Fibroblast of villous mesenchyme (primary cell): ENCODE data around the gene RPL13. TPM values are rescaled to one million over a fixed set of nuclear protein-coding genes. Genes with fewer than 3 reads are reported as not detected.

Source experiments
- DNase-seq: peaks from one replicate; pipeline ENCODE4 v3.0.0-alpha.2; 2010; ENCODE audit warnings: low read depth
- H3K4me3 ChIP-seq: 2 replicates; pipeline ENCODE4 v1.5.1; 2011; ENCODE audit warnings: low read depth, mild to moderate bottlenecking, low read length
- total RNA-seq: library from RNA; depleted of rRNA; stranded (reverse); fragments of >200 nt; gene quantifications from 2 replicates; pipeline ENCODE4 v1.2.3, GENCODE V29; 2012
- TF ChIP-seq, protein P1 (sequence below): IDR thresholded peaks from 2 replicates; pipeline ENCODE4 v1.5.1; 2012; ENCODE audit warnings: low read depth, mild to moderate bottlenecking, low read length; ENCODE audit not compliant: insufficient read depth

RPL13 gene
- total RNA-seq, 1 donor: 1,832 TPM

DNA sequence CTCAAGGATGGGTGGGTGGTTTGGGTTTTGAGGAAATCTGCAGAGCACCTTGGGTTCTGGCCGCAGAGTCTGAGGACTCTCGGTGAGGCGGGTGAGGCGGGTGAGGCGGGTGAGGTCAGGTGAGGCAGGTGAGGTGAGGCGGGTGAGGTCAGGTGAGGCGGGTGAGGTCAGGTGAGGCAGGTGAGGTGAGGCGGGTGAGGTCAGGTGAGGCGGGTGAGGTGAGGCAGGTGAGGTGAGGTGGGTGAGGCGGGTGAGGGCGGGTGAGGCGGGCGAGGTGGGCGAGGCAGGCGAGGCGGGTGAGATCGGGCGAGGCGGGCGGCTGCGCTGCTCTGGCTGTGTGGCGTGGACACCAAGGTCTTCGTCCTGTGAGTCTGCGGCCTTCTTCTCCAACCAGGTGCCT lies 24.1 kb upstream of the RPL13 start:
- DNase-seq: no peak
- TF ChIP-seq, protein P1, sequence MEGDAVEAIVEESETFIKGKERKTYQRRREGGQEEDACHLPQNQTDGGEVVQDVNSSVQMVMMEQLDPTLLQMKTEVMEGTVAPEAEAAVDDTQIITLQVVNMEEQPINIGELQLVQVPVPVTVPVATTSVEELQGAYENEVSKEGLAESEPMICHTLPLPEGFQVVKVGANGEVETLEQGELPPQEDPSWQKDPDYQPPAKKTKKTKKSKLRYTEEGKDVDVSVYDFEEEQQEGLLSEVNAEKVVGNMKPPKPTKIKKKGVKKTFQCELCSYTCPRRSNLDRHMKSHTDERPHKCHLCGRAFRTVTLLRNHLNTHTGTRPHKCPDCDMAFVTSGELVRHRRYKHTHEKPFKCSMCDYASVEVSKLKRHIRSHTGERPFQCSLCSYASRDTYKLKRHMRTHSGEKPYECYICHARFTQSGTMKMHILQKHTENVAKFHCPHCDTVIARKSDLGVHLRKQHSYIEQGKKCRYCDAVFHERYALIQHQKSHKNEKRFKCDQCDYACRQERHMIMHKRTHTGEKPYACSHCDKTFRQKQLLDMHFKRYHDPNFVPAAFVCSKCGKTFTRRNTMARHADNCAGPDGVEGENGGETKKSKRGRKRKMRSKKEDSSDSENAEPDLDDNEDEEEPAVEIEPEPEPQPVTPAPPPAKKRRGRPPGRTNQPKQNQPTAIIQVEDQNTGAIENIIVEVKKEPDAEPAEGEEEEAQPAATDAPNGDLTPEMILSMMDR: no peak

DNA sequence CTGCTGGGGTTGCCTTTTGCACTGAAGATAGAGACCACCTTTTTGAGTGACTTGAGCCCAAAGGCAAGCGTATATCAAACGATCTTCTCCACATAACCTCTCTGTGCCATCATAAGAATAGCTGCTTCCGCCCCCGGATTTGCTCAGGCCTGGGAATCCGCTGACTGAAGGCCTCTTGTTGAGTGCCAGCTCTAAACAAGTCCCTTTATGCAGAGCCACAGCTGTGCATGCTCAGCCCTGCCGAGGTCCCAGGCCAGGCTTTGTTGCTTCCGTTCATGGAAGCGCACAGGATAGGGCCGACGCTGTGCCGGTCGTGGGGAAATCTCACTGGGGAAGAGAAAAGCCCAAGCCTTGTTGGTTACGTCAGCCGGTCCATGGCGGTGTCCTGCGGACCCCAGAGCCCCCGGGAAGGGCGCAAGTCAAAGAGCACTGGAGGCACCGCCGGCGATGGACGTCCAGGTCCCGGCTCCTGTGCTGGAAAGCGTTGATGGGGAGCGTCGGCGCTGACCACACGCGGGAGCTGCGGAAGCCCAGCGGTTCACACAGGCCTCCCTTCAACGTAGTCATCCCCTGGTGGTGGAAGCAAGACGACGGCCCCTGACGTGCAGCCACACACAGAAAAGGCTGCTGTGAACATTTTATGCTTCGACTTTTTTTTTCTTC lies 23.5 kb upstream of the RPL13 start:
- TF ChIP-seq, protein P1: no peak
- no peak for DNase-seq
- H3K4me3 ChIP-seq: no peak overlapping the region

More for the DNA sequence above, 24.1 kb upstream of the RPL13 start:
- H3K4me3 ChIP-seq: no peak overlapping the region

DNA sequence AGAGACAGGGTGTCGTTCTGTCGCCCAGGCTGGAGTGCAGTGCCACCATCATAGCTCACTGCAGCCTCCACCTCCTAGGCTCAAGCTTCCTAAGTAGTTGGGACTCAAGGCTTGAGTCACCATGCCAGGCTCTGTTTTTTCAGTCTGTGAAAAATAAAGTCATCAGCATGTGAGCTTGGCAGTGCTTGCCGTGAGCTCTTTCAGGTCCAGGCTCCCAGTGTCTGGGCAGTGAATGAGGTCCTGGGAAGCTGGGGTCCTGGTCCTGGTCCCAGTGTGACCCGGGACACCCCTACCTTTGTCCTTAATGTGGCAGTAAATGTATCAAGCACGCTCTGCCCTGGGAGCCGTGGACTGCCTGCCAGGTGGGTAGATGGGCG lies 22.9 kb upstream of the RPL13 start:
- H3K4me3 ChIP-seq: no peak overlapping the region
- TF ChIP-seq, protein P1: no peak
- DNase-seq: no peak

DNA sequence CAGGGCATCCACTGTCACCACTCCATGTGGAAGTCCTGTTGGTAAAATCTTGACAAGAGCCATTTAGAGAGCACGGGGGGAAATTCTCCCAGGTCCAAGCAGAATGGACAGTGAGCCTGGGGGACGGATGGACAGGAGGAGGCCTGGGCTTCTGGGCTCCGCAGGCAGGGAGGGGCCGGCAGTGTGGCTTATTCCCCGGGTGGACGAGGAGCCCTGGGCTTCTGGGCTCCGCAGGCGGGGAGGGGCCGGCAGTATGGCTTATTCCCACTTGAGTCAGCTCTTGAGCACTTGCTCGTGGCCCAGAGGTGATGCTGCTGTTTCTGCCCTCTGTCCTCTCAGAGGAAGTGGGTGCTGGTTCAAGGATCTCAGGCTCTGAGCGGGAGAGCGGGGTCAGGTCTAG lies 22.2 kb upstream of the RPL13 start:
- TF ChIP-seq, protein P1: no peak
- no peak for DNase-seq
- no peak overlapping the region for H3K4me3 ChIP-seq

DNA sequence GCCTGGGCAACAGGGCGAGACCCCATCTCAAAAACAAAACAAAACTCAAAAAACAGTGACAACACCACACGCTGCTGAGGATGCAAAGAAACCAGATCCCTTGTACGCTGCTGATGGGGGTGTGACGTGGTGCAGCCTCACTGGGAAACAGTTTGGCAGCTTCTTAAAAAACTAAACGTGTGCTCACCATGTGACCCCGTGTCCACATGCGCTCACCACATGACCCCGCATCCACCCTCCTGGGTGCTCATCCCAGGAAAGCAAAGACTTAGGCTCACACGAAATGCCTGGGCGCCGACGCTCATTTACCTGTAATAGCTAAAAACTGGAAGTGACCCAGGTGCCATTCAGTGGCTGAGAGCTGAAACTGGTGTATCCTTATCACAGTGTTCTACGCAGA lies 19.9 kb upstream of the RPL13 start:
- DNase-seq: no peak
- no peak overlapping the region for H3K4me3 ChIP-seq
- TF ChIP-seq, protein P1: no peak

DNA sequence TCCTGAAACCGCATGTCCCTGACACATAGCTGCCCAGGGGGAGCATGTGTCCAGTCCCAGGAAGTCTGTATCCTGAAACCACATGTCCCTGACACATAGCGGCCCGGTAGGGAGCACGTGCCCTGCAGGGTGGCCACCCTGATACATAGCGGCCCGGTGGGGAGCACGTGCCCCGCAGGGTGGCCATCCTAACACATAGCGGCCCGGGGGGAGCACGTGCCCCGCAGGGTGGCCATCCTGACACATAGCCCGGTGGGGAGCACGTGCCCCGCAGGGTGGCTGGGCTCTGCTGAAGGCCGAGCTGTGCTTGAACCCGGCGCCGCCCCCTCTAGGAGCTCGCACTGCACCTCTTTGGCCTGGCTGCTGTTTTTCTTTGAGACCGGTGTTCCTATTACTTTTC lies 18.7 kb upstream of the RPL13 start:
- H3K4me3 ChIP-seq: no peak overlapping the region
- no peak for DNase-seq
- TF ChIP-seq, protein P1: no peak

DNA sequence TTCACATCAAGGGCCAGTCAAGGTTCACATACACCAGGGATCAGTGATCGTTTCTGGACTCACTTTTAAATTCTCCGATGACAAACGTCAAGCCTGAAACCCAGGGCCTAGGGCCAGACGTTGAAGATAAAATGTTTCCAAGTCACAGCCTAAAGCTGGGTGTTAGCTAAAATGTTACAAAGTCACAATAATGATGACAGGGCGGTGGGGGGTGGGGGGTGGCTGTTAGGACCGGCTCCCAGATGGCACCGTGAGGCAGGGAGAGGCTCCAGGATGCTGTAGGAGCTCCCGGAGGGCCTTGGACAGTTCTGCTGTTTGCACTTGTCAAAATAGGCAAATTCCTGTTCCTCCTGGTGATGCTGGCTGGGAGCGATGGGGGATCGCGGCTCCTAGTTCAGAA lies 16.4 kb upstream of the RPL13 start:
- H3K4me3 ChIP-seq: no peak overlapping the region
- DNase-seq: no peak
- TF ChIP-seq, protein P1: no peak
